Stomach (tissue), 4 donors: ENCODE results near the gene LYSMD4.

Experiments
- CTCF ChIP-seq, 7 experiments: fragments of 450-650 bp in 4 of 7; fragments of 200-600 bp in 3 of 7; sonication (generic) in 3 of 7; IDR thresholded peaks; one replicate each; pipeline ENCODE4 v1.5.1; 2016 to 2019; ENCODE audit warnings: antibody characterized with exemption in 7 of 7, control low read depth in 2 of 7, mild to moderate bottlenecking in 1 of 7
- POLR2A ChIP-seq, 4 donors: fragments of 450-650 bp; IDR thresholded peaks; one replicate each; pipeline ENCODE4 v1.6.1; 2016; ENCODE audit warnings: antibody characterized with exemption in 4 of 4, control low read depth in 2 of 4, mild to moderate bottlenecking in 1 of 4, moderate library complexity in 1 of 4
- POLR2AphosphoS5 ChIP-seq, 3 donors: sonication (generic); formaldehyde crosslinking; IDR thresholded peaks; one replicate each; pipeline ENCODE4 v1.6.1; 2016; ENCODE audit warnings: antibody characterized with exemption in 3 of 3

- TF ChIP-seq CTCF (IDR thresholded peaks at IDR 0.05) (no peak), POLR2A (IDR thresholded peaks at IDR 0.05) (no peak), POLR2AphosphoS5 (IDR thresholded peaks at IDR 0.05) (no peak)
Observed at GRCh38 chr15:99729327-99729726, 3.9 kb downstream of the LYSMD4 start.
